Measurements from ENCODE around the gene NXPE1.

GRCh38 chr11:114571712-114572111 is 12.0 kb upstream of the NXPE1 start:
- TF ChIP-seq POLR2A (IDR thresholded peaks at IDR 0.05) (no peak), CTCF (IDR thresholded peaks at IDR 0.05) (no peak), EP300 (IDR thresholded peaks at IDR 0.05) (no peak)
